DMS153 treated with DMSO at 0.1 percent for 48 hours (cell line): ENCODE results near the gene SLC2A1.
"Not testable (repeated sequence)": the region's sequence is repeated elsewhere in the genome, so short reads cannot be mapped to it uniquely, and the experiment has no call there.

Experiments
- DNase-seq: peaks from one replicate; lab custom pipeline; 2025; ENCODE audit not compliant: unreplicated experiment; lab: John Stamatoyannopoulos, UW

SLC2A1 gene

DNA sequence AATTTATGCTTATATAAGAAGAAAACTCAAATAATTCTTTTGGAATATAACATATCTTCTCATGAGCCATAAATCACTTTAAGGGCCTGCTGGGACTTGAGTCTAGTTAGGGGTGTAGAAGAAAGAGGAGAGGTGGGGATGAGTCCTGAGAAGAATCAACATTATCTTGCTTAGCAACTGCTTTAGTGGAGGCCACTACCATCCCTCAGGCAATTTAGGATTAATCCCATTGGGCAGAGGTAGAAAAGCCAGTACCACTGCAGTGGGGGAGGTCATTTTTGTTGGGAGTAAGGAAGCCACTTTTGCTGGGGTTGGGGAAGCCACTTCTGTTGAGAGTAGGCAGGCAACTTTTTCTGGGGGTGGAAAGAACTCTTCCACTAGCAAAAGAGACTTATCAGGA is 47.7 kb downstream of the SLC2A1 start:
- DNase-seq: no peak

DNA sequence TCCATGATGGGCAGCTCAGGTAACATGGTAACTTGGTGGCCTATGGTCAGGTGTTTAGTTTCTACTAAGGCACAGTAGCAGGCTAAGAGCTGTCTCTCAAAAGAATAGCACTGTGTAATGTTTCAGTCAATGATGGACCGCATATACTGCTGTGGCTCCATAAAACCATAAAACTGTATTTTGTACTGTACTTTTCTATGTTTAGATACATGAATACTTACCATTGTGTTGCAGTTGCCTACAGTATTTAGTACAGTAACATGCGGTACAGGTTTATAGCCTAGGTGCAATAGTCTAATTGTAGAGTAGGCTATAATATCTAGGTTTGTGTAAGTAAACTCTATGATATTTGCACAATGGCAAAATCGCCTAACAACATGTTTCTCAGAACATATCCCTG is 50.6 kb downstream of the SLC2A1 start:
- DNase-seq: no peak

DNA sequence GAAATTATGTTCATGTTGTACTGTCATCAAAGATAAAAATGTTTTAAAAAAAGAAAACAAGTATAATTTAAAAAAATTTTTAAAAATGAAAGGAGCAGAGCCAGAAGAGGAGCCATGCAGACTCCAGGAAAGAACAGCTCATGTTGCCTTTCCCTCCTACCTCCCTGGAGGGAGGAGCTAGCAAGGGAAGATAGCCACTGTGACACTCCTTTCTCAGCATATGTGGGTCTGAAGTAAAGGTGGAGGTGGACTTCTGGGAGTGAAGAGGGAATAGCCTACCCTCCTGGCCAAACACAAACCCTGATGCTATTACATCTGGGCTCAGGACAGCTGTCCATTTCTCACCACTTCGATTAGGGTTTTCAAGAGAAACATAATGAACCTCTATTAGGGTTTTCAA is 54.2 kb downstream of the SLC2A1 start:
- DNase-seq: no peak

DNA sequence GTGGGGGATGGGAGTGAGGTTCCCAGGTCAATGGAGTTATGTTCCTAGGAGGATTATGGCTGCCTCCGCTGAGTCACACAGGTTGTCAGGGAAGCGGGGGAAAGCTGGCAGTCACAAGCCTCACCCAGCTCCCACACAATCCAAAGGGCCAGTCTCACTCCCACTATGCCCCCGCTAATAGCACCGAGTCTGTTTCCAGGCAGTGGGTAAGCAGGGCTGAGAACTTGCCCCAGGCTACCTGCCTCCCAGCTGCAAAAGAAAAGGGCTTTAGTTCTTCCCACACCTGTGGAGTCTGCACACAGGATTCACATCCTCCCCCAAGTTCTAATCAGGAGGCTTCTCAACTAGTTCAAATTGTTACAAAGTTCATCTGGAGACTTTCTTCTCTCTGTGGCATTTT is 58.7 kb downstream of the SLC2A1 start:
- not testable (repeated sequence) for DNase-seq

DNA sequence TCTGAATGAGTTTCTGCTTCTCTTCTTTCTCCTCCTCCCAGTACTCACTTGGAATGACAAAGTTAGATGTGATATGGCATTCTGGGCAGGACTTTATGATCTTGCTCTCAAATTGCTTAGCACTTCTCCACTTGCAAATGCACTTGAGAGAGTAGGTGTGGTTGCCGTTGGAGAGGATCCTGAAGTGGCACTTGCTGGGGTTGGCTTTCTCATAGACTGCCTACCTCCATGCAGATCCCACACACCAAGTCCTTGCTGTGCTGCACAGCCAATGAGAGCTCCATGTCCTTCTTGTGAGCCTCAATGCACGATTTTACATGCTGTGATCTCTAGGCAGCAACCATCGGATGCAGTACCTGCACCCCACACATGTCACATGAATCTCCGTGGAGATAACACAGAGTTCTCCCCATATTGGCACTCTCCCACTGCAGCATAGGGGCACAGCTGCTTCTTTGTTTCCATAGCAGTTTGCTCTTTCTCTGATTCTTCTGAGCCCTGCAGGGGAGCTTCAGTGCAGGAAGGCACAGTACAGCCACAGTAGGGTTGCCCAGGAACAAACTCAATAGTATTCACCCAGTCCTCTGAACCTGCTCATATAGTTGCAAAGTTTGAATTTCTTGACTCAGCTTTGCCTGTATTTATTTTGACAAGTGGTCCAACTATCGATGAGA is 67.1 kb downstream of the SLC2A1 start:
- DNase-seq: no peak

DNA sequence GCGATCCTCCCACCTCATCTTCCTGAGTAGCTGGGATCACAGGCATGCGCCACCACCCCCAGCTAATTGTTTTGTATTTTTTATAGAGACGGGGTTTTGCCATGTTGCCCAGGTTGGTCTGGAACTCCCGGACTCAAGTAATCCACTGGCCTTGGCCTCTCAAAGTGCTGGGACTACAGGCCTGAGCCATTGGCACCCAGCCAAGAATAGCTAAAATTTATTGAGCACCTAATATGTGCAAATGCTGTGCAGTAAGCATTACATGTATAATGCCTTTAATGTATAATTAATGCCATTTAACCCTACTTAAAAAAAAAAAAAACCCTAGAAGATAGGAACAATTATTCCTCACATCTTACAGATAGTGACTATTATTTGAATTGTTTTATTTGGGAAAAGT is 69.4 kb downstream of the SLC2A1 start:
- no peak for DNase-seq

DNA sequence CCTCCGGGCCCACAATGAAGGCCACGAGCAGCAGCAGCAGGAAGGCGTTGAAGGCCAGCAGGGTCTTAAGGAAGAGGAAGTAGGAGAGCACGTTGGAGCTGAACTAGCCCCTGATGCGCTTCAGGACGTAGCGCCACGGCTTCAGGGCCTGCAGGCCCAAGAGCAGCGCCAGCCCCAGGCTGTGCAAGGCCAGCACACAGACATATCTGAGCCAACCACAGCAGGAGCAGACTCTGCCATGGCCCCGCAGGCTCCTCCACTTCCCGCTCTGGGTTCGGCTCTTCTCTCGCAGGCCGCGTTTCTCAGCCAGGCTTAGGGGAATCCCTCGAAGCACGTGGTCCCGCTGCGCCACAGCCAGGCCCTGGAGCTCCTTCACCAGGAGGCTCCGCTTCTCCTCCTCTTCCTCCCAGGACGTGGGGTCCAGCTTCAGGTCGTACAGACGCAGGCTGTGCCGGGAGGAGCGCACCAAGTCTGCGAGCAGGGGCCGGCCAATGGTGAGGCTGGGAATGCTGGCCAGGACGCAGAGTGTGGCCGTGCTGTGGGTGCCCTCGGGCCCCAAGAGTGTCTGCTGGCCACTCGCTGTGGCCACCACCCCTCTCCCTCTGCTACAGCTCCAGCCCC is 70.5 kb downstream of the SLC2A1 start:
- no peak for DNase-seq

DNA sequence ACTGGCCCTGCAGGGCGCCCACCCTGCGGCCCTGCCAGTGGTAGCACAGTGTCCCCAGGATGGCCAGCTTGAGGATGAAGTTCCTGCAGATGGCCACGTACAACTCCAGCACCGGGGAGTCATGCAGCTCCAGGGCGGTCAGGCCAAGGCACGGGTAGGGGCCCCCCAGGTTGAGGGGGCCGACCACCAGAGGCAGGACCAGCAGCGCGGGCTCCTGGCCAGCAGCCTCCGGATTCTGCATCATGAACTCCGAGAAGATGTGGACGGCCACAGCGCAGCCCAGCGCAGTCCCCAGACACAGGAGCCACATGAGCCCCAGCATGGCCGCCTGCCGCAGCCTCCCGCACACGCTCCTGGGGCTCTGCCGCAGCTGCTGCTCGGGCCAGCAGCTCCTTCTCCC is 71.3 kb downstream of the SLC2A1 start:
- DNase-seq: no peak

DNA sequence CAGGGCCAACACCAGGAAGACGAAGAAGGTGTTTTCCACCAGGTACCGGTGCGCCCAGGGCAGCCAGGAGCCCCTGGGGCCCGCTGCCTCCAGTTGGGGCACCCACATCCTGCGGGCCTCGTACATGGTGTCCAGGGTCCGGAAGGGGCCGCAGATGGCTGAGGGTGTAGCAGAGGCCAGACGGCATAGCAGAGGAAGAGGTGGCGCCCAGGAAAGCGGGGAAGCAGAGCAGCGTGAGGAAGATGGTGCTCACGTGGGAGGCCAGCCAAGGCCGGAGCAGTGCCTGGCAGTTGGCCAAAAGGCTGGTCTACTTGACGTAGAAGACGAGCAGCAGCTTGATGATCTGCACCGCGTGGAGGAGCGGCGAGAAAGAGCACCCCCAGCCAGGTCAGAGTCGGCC is 71.9 kb downstream of the SLC2A1 start:
- DNase-seq: no peak

DNA sequence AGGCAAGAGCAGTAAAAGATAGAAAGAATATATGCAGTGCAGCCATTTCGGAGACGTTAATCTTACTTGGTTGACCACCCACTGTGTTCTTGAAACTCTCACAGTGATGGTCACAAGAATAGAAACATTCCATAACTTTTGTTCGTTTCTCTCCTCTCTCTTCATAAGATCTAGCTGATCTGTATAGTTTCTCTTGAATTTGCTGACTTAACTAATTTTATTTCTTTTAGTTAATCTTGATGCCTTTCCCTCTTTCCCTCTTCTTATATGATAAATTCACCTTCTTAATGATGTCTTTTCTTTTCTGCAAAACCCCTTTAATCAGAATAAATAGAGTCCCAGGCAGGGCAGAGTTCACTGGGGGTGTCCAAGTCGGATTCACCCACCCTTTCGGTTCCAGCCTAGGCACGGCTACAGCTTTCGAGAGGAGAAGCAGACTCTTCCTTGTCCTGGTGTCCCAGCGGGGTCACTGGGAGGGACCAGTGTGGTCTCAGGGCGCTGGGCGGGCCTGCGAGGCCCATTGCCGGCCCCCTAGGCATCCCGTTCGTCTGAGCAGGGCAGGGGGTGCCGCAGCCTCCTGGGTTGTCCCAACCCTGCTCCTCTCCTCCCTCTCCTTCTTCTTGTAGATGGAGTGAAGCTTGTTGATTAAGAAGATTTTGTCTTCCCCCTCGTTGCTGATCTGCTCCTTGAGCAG is 72.5 kb downstream of the SLC2A1 start:
- no peak for DNase-seq

DNA sequence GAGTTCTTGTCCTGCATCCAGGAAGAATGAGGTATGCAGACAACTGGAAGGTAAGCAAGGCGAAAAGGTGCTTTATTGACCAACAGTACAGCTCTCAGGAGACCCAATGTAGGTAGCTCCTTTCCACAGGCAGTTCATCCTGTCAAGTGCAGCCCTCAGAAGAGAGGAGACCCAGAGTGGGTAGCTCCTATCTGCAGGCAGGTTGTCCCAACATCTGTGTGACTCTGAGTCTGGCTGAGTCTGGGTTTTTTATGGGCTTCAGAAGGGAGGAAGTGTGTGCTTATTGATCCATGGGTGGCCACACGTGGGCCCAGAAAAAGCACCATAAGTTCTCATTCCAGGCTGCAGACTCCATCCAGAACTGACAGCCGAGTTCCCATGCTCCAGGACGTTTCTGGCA is 78.3 kb downstream of the SLC2A1 start:
- DNase-seq: no peak

DNA sequence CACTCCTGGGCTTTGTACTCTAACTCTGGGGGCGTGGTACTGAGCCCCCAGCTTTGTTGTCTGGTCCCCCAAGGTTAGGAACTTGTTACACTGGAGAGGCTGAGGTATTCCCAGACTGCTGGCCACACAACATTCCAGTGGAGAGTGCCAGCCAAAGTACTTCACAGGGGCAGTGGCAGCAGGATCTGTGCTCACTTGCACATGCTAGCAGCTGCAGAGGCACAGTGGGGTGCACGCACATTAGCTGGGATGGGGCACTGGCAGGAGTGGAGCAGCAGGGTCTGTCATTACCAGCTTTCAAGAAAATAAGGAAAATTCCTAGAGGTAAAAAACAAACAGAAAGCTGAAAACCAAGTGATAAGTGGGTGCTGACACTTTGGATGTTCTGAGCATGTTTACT is 81.3 kb downstream of the SLC2A1 start:
- no peak for DNase-seq

DNA sequence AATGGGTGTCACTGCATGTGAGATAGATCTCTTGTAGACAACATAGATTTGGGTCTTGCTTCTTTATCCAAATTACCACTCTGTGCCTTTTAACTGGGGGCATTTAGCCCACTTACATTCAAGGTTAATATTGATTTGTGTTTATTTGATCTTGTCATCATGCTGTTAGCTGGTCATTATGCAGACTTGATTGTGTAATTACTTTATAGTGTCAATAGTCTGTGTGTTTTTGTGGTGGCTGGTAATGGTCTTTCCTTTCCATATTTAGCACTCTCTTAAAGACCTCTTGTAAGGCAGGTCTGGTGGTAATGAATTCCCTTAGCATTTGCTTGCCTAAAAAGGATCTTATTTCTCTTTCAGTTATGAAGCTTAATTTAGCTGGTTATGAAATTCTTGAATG is 82.7 kb downstream of the SLC2A1 start:
- no peak for DNase-seq
